HCT116 (cell line): ENCODE data around the gene SYNJ2.

ENCODE experiments used
- ELF1 ChIP-seq: IDR thresholded peaks from 2 replicates; pipeline ENCODE4 v1.6.1; 2012; ENCODE audit warnings: low read depth, borderline replicate concordance
- EZH2 ChIP-seq: fragments of 200-600 bp; sonication (generic); IDR thresholded peaks from 2 replicates; pipeline ENCODE4 v1.6.1; 2017; ENCODE audit warnings: antibody characterized with exemption, mixed run types
- EZH2phosphoT487 ChIP-seq: fragments of 200-600 bp; IDR thresholded peaks from 2 replicates; pipeline ENCODE4 v1.6.1; 2018; ENCODE audit warnings: antibody characterized with exemption, borderline replicate concordance
- POLR2A ChIP-seq: IDR thresholded peaks from 2 replicates; pipeline ENCODE4 v1.7.0; 2011; ENCODE audit warnings: borderline replicate concordance; ENCODE audit not compliant: insufficient read depth, insufficient read length; ENCODE audit errors: extremely low read depth
- POLR2AphosphoS5 ChIP-seq: IDR thresholded peaks from 2 replicates; pipeline ENCODE4 v1.6.1; 2011; ENCODE audit warnings: mild to moderate bottlenecking, low read depth, low read length, moderate library complexity
- RAD21 ChIP-seq: IDR thresholded peaks from 2 replicates; pipeline ENCODE4 v1.6.1; 2012; ENCODE audit warnings: low read depth, mild to moderate bottlenecking
- SIN3A ChIP-seq: IDR thresholded peaks from 2 replicates; pipeline ENCODE4 v1.6.1; 2012; ENCODE audit warnings: low read depth
- SRF ChIP-seq: IDR thresholded peaks from 2 replicates; pipeline ENCODE4 v1.6.1; 2012; ENCODE audit warnings: low read depth
- YY1 ChIP-seq: IDR thresholded peaks from 2 replicates; pipeline ENCODE4 v1.6.1; 2011; ENCODE audit warnings: low read length, low read depth, moderate library complexity, mild to moderate bottlenecking; ENCODE audit not compliant: insufficient replicate concordance; ENCODE audit errors: extremely low read depth
- TF ChIP-seq, protein P1 (sequence below), 3 experiments: fragments of 200-600 bp in 1 of 3; sonication (generic) in 1 of 3; IDR thresholded peaks in 2 of 3; conservative IDR thresholded peaks in 1 of 3; 2 replicates each; pipeline ENCODE4 v1.5.1; 2012 to 2017; ENCODE audit warnings: low read depth in 2 of 3, low read length in 2 of 3, antibody characterized with exemption in 1 of 3, borderline replicate concordance in 1 of 3, control low read depth in 1 of 3, mild to moderate bottlenecking in 1 of 3, mixed read lengths in 1 of 3, mixed run types in 1 of 3, moderate library complexity in 1 of 3; ENCODE audit not compliant: insufficient read depth in 1 of 3
- TF ChIP-seq, protein P2 (sequence below): IDR thresholded peaks from 2 replicates; pipeline ENCODE4 v1.6.1; 2012
- TF ChIP-seq, protein P3 (sequence below): IDR thresholded peaks from 2 replicates; pipeline ENCODE4 v1.6.1; 2012; ENCODE audit warnings: low read depth

DNA sequence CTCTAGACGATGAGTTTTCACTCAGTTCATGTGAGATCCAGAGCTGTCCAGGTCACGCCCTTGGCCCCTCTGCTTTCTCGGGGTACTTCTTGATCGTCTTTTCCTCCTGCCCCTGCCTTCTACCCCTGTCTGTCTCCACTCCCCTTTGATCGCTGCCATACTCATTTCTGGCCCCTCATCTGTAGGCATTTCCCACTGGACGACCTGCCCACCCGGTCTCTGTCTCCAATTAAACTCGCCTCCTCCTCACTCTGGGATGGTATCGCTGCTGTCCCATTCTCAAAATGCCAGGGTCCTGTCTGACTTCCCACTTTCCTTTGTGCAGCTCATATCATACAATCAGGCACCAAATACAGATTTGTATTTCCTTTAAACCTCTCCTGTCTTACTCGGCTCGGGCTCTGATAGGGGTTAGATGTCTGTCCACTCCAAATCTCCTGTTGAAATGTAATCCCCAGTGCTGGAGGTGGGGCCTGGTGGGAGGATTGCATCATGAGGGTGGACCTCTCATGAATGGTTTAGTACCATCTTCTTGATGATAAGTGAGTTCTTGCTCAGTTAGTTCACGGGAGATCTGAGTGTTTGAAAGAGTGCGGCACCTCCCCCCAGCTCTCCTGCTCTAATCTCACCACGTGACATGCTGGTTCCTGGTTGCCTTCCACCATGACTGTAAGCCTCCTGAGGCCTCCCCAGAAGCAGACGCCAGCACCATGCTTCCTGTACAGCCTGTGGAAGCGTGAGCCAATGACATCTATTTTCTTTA, 3.5 kb upstream of the SYNJ2 start:
- TF ChIP-seq POLR2A (no peak), EZH2phosphoT487 (no peak), POLR2AphosphoS5 (no peak), RAD21 (no peak), SIN3A (no peak), ELF1 (no peak), EZH2 (no peak), YY1 (no peak), SRF (no peak)
- TF ChIP-seq, protein P1, sequence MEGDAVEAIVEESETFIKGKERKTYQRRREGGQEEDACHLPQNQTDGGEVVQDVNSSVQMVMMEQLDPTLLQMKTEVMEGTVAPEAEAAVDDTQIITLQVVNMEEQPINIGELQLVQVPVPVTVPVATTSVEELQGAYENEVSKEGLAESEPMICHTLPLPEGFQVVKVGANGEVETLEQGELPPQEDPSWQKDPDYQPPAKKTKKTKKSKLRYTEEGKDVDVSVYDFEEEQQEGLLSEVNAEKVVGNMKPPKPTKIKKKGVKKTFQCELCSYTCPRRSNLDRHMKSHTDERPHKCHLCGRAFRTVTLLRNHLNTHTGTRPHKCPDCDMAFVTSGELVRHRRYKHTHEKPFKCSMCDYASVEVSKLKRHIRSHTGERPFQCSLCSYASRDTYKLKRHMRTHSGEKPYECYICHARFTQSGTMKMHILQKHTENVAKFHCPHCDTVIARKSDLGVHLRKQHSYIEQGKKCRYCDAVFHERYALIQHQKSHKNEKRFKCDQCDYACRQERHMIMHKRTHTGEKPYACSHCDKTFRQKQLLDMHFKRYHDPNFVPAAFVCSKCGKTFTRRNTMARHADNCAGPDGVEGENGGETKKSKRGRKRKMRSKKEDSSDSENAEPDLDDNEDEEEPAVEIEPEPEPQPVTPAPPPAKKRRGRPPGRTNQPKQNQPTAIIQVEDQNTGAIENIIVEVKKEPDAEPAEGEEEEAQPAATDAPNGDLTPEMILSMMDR (IDR thresholded peaks at IDR 0.05 in 2 of 3, conservative IDR thresholded peaks at IDR 0.05 in 1 of 3; ENCODE audit: borderline replicate concordance in 1 of 3, insufficient read depth in 1 of 3, low read depth in 2 of 3, low read length in 2 of 3): no peak
- TF ChIP-seq, protein P2, sequence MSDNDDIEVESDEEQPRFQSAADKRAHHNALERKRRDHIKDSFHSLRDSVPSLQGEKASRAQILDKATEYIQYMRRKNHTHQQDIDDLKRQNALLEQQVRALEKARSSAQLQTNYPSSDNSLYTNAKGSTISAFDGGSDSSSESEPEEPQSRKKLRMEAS: no peak
- TF ChIP-seq, protein P3, sequence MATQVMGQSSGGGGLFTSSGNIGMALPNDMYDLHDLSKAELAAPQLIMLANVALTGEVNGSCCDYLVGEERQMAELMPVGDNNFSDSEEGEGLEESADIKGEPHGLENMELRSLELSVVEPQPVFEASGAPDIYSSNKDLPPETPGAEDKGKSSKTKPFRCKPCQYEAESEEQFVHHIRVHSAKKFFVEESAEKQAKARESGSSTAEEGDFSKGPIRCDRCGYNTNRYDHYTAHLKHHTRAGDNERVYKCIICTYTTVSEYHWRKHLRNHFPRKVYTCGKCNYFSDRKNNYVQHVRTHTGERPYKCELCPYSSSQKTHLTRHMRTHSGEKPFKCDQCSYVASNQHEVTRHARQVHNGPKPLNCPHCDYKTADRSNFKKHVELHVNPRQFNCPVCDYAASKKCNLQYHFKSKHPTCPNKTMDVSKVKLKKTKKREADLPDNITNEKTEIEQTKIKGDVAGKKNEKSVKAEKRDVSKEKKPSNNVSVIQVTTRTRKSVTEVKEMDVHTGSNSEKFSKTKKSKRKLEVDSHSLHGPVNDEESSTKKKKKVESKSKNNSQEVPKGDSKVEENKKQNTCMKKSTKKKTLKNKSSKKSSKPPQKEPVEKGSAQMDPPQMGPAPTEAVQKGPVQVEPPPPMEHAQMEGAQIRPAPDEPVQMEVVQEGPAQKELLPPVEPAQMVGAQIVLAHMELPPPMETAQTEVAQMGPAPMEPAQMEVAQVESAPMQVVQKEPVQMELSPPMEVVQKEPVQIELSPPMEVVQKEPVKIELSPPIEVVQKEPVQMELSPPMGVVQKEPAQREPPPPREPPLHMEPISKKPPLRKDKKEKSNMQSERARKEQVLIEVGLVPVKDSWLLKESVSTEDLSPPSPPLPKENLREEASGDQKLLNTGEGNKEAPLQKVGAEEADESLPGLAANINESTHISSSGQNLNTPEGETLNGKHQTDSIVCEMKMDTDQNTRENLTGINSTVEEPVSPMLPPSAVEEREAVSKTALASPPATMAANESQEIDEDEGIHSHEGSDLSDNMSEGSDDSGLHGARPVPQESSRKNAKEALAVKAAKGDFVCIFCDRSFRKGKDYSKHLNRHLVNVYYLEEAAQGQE: no peak
